ENCODE results near the gene FAM98A. TPM values are rescaled to one million over a fixed set of nuclear protein-coding genes. Genes with fewer than 3 reads are reported as not detected.

FAM98A gene
- total RNA-seq, 1 donor from 2014 or later: 20.4 TPM

DNA sequence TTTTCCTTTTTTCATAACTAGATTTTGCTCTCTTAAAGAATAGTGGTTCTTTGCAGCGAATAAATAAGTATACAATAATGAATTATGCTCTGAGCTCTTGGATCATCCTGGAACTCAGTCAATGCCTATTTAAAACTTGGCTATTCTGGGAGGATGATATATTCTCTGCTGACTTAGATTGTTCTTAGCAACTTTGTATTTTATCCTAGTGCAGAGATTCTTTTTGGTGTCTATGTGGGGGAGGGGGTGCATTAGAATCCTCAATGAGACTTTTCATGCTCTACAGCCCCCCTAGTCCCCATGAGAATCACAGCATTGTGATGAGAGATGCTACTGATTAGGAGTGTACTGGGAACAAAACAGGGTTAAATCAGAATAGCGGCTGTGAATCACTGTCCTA, 8.8 kb upstream of the FAM98A start:
- TF ChIP-seq, protein P1, sequence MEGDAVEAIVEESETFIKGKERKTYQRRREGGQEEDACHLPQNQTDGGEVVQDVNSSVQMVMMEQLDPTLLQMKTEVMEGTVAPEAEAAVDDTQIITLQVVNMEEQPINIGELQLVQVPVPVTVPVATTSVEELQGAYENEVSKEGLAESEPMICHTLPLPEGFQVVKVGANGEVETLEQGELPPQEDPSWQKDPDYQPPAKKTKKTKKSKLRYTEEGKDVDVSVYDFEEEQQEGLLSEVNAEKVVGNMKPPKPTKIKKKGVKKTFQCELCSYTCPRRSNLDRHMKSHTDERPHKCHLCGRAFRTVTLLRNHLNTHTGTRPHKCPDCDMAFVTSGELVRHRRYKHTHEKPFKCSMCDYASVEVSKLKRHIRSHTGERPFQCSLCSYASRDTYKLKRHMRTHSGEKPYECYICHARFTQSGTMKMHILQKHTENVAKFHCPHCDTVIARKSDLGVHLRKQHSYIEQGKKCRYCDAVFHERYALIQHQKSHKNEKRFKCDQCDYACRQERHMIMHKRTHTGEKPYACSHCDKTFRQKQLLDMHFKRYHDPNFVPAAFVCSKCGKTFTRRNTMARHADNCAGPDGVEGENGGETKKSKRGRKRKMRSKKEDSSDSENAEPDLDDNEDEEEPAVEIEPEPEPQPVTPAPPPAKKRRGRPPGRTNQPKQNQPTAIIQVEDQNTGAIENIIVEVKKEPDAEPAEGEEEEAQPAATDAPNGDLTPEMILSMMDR (conservative IDR thresholded peaks at IDR 0.05; ENCODE audit: low read depth, low read length): no peak
- no peak for DNase-seq (ENCODE audit: low read depth)
- H3K4me3 ChIP-seq (ENCODE audit: low read depth, low read length): no peak overlapping the region

DNA sequence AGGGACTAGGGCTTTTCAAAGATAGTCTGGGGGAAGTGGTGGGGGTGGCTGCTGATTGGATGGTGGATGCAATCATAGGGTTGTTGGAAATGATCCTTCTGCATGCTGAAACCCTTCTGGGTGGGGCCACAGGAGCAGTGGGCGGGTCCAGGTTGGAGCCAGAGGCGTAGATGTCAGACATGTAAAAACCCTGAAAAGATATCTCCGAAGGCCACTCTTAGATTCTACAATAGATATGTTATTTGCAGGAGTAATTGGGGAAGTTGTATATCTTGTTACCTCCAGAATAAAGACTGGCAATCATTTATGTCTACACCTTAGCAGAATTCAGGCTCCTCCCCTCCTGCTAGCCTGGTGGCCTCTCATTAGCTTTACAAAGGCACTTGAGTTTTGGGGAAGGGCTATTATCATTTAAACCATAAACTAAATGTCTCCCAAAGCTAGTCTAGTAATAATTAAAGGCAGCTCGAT, 8.2 kb upstream of the FAM98A start:
- no peak for DNase-seq (ENCODE audit: low read depth)
- TF ChIP-seq, protein P1 (conservative IDR thresholded peaks at IDR 0.05; ENCODE audit: low read depth, low read length): no peak
- H3K4me3 ChIP-seq (ENCODE audit: low read depth, low read length): no peak overlapping the region

DNA sequence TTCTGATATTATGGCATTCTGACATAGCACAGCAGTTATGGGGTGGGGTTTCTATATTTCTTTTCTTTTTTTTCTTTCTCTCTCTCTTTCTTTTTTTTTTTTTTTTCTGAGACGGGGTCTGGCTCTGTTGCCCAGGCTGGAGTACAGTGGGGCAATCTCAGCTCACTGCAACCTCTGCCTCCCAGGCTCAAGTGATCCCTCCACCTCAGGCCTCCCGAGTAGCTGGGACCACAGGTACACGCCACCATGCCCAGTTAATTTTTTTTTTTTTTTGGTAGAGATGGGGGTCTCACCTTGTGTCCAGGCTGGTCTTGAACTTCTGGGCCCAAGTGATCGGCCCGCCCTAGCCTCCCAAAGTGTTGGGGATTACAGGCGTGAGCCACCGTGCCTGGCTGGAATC, 7.5 kb upstream of the FAM98A start:
- no peak for DNase-seq (ENCODE audit: low read depth)
- TF ChIP-seq, protein P1 (conservative IDR thresholded peaks at IDR 0.05; ENCODE audit: low read depth, low read length): no peak
- no peak overlapping the region for H3K4me3 ChIP-seq (ENCODE audit: low read depth, low read length)

DNA sequence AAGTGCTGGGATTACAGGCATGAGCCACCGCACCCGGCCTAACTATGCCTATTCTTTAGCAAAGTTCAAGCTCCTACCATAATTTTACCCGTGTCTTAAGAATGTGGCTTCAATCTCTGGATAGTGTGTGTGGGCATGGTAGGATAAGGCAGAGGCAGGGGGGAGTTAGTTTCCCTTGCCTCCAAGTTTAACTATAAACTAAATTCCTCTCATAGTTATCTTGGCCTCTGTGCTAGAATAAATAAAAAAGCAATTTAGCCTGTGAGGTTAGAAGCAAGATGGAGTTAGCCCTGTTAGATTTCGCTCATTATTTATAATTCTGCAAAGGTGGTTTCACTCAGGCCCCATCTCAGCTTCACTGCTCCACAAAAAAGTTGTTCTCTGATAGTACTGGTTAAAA, 7.0 kb upstream of the FAM98A start:
- no peak for DNase-seq (ENCODE audit: low read depth)
- TF ChIP-seq, protein P1 (conservative IDR thresholded peaks at IDR 0.05; ENCODE audit: low read depth, low read length): no peak
- no peak overlapping the region for H3K4me3 ChIP-seq (ENCODE audit: low read depth, low read length)

DNA sequence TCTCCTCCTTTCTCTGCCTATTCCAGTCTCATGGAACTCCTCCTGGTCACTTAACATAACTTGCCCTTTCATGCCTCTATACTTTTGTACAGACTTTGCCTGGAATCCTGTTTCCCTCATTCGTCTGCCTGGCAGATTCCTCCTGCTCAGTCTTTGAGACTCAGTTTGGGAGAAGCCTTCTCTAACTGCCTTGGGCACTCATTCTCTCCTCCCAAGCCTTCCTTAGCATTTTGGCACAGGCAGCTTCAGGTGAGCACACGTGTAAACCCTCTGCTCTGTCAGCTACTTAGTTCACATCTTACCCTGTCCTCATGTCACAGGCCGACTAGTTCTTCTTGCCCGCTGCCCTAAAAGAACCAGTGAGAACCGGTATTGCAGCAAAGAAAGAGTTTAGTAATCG, 6.0 kb upstream of the FAM98A start:
- TF ChIP-seq, protein P1 (conservative IDR thresholded peaks at IDR 0.05; ENCODE audit: low read depth, low read length): no peak
- H3K4me3 ChIP-seq (ENCODE audit: low read depth, low read length): no peak overlapping the region
- DNase-seq (ENCODE audit: low read depth): no peak

DNA sequence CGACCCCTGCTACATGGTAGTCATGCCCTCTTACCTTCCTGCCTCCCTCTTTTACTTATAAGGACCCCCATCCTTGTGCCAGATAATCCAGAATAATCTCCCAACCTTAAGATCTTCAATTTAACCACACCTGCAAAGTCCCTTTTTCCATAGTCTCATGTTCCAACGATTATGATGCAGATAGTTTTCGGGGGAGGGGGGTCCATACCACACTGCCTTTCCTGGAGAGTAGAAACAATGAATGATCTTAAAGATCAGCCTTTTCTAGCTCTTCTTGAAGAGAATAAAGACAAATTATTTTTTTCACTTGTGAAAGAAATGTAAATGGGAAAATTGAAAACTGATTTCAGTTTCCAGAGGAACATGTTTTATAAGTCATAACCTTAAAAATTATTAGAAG, 4.3 kb upstream of the FAM98A start:
- DNase-seq (ENCODE audit: low read depth): no peak
- TF ChIP-seq, protein P1 (conservative IDR thresholded peaks at IDR 0.05; ENCODE audit: low read depth, low read length): no peak
- H3K4me3 ChIP-seq (ENCODE audit: low read depth, low read length): no peak overlapping the region

DNA sequence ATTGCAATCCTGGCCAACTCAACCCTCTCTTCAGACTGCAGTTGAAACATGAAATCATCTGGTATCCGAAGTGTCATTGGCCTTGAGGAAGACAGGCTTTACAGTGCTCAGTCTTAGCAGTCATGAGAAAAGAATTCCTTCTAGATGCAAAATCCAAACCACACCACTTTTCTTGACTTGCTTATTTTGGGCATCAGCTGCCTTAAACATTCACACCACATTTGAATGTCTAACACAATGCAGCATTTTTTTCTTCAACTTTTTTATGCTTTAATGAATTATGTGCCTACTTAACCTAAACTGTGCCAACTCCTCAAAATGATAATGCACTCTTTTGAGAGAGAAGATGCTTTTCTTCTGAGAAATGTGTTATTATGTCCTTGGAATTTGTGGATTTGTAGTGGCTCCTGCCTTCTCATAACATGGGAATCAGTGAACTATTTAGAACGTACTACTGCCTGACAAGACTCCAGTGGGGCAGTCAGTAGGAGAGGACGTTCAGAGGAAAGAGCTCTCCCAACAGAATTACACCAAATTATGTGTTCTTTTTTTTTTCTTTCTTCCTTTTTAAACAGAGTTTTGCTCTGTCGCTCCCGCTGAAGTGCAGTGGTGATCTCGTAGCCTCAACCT, 3.2 kb upstream of the FAM98A start:
- TF ChIP-seq, protein P1 (conservative IDR thresholded peaks at IDR 0.05; ENCODE audit: low read depth, low read length): no peak
- DNase-seq (ENCODE audit: low read depth): no peak
- H3K4me3 ChIP-seq (ENCODE audit: low read depth, low read length): no peak overlapping the region

Measured in epithelial cell of proximal tubule (primary cell).